Measurements from ENCODE around the gene TRIM66.

The TRIM66 gene

GRCh38 chr11:8682303-8683114 is at the start of gene TRIM66, which contains the start of gene RPL27A:
TSS of gene TRIM66 (minus strand) at chr11:8682665. CDS start at chr11:8672274, 10,391 bp downstream.
TSS of gene RPL27A (plus strand) at chr11:8682792. CDS start at chr11:8682814, 22 bp downstream.
- peak; percentile 95 for DNase-seq

- DNase-seq, result no peak
Observed at GRCh38 chr11:8731647-8732323, 49.3 kb upstream of the TRIM66 start.

- DNase-seq, result no peak
Observed at GRCh38 chr11:8730697-8731020, 48.2 kb upstream of the TRIM66 start.

- no peak for DNase-seq
Observed at GRCh38 chr11:8729837-8730696, 47.6 kb upstream of the TRIM66 start.

- no peak for DNase-seq
Observed at GRCh38 chr11:8729067-8729466, 46.6 kb upstream of the TRIM66 start.

GRCh38 chr11:8728563-8728962 is 46.1 kb upstream of the TRIM66 start:
- DNase-seq, result no peak

- DNase-seq, result no peak
Observed at GRCh38 chr11:8726395-8726794, 43.9 kb upstream of the TRIM66 start.

GRCh38 chr11:8724682-8725081 is 42.2 kb upstream of the TRIM66 start:
- no peak for DNase-seq

- DNase-seq, result no peak
Observed at GRCh38 chr11:8723711-8724110, 41.2 kb upstream of the TRIM66 start.

- no peak for DNase-seq
Observed at GRCh38 chr11:8722809-8723208, 40.3 kb upstream of the TRIM66 start.

- no peak for DNase-seq
Observed at GRCh38 chr11:8721609-8722500, 39.4 kb upstream of the TRIM66 start.

- no peak for DNase-seq
Observed at GRCh38 chr11:8720868-8721608, 38.6 kb upstream of the TRIM66 start.

- no peak for DNase-seq
Observed at GRCh38 chr11:8720352-8720751, 37.9 kb upstream of the TRIM66 start.

GRCh38 chr11:8719721-8720120 is 37.3 kb upstream of the TRIM66 start:
- DNase-seq, result no peak

GRCh38 chr11:8719211-8719649 is 36.8 kb upstream of the TRIM66 start:
- DNase-seq, result no peak

GRCh38 chr11:8717876-8718753 is 35.6 kb upstream of the TRIM66 start:
- DNase-seq, result no peak

GRCh38 chr11:8717544-8717875 is 35.0 kb upstream of the TRIM66 start:
- DNase-seq, result no peak

- DNase-seq, result no peak
Observed at GRCh38 chr11:8715501-8715900, 33.0 kb upstream of the TRIM66 start.

GRCh38 chr11:8714622-8715225 is 32.3 kb upstream of the TRIM66 start:
- DNase-seq, result no peak

- no peak for DNase-seq
Observed at GRCh38 chr11:8713760-8714454, 31.4 kb upstream of the TRIM66 start.

All from NCI-H1092 (cell line).